Measurements from ENCODE around the gene TUBB4A.

- TF ChIP-seq CTCF (IDR thresholded peaks at IDR 0.05) (no peak), POLR2A (IDR thresholded peaks at IDR 0.05) (no peak), POLR2AphosphoS5 (IDR thresholded peaks at IDR 0.05) (no peak)
These were observed 14.0 kb upstream of the TUBB4A start for GRCh38 chr19:6516018-6516658.
